Inflammatory macrophage (primary cell): Measurements from ENCODE around the gene PRAME.
"Not testable (repeated sequence)": the region's sequence is repeated elsewhere in the genome, so short reads cannot be mapped to it uniquely, and the experiment has no call there.

Source experiments
- DNase-seq, 2 donors: peaks; one replicate each; pipeline ENCODE4 v3.0.0-alpha.2; 2020 to 2022

The PRAME gene

DNA sequence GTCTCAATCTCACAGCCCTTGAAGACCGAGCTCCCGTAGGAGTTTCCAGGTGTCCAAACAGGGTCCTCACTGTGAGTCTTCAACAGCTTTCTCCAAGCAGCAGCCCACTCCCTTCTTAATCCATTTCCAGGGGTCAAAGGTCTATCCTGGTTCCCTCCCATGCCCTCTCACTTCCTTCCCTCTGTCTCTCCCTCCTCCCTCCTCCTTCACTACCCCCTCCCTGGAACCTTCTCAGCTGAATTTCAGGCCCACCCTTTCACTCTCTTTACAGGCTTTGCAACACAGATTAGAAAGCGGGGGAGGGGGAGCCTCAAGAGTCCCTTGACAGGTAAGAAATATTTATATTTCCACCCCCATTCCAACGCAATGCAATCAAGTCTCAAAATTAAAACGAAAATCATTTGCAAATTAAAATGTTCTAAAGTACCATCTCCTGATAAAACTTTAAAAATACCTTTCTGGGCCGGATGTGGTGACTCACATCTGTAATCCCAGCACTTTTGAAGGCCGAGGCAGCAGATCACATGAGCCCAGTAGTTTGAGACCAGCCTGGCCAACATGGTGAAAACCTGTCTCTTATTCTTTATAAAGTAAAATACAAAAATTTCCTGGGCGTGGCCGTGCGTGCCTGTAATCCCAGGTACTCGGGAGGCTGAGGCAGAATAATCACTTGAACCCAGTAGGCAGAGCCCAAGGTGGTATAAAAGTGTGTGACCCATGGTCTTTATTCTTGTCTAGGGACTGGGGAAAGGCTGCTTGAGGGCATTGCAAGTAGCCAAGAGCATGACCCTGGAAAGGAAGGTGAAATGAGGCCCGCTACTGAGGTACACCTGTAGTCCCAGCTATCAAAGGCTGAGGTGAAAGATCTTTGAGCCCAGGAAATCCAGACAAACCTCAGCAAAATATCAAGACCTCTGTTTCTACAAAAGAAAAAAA, 38.1 kb downstream of the PRAME start:
- no peak for DNase-seq

DNA sequence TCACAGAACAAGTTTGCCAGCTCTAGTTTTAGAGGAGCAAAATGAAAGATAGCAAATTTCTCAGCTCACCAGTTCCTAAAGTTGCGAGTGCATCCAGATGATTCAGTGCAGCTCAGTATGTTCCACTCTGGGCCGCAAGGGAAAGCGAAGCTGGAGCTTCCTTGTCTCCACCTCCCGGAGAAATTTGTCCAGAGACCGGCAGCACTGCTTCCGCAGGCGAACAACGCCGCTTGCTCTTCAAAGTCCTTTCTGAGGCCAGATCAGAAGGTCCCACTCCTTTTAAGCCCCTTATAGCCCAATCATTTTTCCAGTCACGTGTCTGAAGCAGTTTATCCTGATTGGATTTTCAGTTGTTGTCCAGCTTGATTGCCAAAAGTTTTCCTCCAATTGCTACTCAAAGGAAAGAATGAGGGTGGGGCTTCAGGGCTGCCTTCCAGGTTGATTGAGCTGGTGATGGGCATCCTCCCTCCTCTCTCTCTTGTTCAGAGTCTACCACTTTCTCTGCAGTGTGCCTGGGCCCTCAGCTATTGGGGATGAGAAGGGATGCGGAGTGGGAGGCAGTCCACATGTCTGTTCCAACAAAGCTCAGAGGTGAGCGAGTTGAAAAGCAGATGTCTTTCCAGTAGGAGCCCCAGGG, 38.9 kb downstream of the PRAME start, which contains the start of gene ZNF280A:
Gene ZNF280A, minus strand, starts transcription at position 251 of the 637 bp plus-strand sequence. CDS start 4,640 bp downstream, outside the sequence.
- no peak for DNase-seq

DNA sequence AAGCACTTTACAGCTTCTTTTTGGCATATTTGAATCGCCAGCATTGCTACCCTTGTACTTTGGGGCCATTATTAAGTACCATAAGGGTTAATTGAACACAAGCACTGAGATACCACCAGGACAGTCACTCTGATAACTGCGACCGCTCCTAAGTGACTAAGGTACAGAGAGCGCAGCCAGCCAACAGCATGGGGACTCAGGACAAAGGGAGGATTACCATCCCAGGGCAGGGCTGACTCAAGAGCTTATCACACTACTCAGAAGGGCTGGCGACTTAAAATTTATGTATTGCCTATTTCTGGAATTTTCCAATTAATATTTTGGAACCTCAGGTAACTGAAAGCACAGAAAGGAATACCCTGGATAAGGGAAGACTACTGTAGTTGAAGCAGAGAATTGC, 39.5 kb downstream of the PRAME start:
- no peak for DNase-seq

GRCh38 chr22:22516992-22517391, 42.1 kb downstream of the PRAME start:
- no peak for DNase-seq

DNA sequence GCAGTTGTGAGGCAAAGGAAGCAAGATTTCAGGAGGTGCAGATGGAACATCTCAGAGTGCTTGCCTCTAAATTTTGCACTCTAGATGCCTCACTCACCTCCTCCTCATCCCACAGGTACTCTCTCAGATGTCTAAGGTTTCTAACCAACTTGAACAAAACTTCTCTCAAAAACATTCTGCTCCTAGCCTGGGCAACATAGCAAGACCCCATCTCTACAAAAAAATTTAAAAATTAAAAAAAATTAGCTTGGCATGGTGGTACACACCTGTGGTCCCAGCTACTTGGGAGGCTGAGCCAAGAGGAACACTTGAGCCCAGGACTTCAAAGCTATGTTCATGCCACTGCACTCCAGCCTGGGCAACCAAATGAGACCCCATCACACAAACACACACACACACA, 43.2 kb downstream of the PRAME start:
- DNase-seq: no peak

GRCh38 chr22:22514431-22514830, 44.6 kb downstream of the PRAME start:
- not testable (repeated sequence) for DNase-seq

- DNase-seq: no peak
These were observed 45.4 kb downstream of the PRAME start for GRCh38 chr22:22513619-22514018.

DNA sequence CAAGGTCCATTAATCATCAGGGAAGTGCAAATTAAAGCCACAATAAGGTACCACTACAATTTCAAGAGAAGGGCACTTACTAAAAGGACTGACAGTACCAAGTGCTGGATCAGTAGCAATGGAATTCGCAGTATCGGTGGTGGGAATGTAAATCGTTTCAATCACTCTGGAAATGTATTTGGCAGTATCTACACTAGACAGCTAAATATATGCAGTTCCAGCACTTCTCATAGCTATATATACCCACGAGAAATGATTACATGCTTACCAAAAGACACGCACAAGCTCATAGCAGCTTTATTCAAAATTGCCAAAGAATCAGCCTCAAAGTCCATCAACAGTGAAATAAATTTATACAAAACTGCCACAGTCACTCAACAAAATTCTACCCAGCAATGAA, 46.1 kb downstream of the PRAME start:
- DNase-seq: no peak

DNA sequence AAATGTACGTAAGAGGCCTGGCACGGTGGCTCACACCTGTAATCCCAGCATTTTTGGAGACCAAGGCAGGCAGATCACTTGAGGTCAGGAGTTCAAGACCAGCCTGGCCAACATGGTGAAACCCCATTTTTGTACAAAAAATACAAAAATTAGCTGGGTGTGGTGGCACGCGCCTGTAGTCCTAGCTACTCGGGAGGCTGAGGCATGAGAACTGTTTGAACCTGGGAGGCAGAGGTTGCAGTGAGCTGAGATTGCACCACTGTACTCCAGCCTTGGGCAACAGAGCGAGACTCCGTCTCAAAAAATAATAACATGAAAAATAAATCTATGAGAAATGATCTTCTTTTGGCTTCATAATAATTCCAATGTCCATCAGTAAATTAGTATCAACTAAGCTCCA, 48.2 kb downstream of the PRAME start:
- not testable (repeated sequence) for DNase-seq

- DNase-seq: not testable (repeated sequence)
These were observed 49.2 kb downstream of the PRAME start for GRCh38 chr22:22509912-22510311.

DNA sequence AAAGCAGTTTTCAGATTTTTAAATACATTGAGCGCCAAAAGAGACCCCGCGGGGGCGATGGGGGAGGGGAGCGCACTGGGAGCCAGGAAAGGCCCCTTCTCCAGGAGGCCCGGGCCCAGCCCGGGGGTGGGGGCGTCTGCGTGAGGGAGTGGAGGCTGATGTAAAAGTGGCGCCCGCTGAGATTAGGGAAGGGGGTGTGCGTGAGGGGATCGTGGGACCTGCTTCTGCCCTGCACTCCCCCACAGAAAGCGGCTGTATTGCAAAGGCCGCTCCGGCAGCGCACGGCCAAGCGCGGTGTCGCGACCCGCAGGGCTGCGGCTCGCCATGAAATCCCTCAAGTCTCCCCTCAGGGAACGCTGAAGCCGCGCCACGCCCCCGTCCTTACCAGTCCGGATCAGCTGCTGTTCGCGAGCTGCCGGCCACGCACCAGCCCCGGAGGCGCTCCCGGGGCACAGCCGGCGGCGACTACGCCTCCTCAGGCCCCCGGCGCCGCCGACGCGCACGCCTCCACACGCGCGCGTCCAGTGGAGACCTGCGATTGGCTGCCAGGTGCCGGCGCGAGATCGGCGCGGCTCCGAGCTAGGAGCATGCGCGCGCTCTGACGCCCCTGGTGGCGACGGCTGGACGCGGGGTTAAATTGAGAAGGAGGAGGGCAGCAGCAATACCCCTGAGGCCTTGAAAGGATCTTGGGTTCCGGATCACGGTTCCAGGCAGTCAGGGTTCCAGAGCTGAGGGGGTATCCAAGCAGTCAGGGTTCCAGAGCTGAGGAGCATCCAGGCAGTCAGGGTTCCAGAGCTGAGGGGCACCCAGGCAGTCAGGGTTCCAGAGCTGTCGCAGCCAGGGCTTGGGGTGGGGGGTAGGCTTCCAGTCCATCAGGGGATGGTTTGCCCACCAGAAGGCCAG, 50.5 kb downstream of the PRAME start, which contains the start of gene ZNF280B:
Gene ZNF280B, minus strand, starts transcription at position 469 of the 903 bp plus-strand sequence. CDS start 19,344 bp downstream, outside the sequence.
- peak; percentile 73 to 75 for DNase-seq

- no peak for DNase-seq
These were observed 51.3 kb downstream of the PRAME start for GRCh38 chr22:22507743-22508273.

- DNase-seq: no peak
These were observed 52.3 kb downstream of the PRAME start for GRCh38 chr22:22506736-22507135.

GRCh38 chr22:22498267-22498666, 60.8 kb downstream of the PRAME start:
- no peak for DNase-seq
